ENCODE measurements around the gene HYDIN.

HYDIN gene

DNA sequence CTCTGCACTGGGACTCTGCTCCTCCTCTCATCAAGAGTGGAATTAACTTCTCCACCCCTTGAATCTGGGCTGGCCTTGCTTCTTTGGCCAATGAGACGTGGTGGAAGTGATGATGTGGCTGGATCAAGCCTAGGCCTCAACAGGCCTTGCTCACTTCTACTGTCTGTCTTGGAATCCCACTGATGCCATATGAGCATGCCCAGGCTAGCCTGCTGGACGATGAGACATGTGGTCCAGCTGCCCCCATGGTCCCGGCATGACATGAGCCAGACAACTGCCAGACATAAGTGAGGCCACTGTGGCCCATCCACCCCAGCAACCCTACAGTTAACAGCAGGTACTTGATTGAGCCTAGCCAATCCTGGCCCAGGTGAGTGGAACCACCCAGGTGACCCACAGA, 448.3 kb downstream of the HYDIN start:
- no peak for DNase-seq

DNA sequence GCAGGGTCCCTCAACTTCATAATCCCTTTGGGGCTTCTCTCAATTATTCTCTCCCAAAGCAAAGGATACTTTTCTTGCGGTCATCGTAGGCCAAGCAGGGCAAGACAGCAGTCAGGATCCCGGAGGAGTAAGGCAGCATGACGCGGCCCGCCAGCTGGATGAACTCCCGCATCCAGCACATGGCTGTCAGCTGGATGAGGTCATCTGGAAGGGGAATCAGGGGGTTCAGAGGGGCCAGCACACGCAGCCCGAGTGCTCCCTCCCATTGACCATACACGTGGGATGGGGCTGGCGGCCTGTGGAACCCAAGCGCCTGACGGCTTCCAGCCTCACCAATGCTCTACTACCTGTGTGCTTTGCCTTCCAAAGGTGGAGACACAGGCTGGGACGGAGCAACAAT, 448.7 kb downstream of the HYDIN start:
- no peak for DNase-seq

- DNase-seq, result no peak
These were observed 450.0 kb downstream of the HYDIN start for GRCh38 chr16:70780546-70780945.

GRCh38 chr16:70779361-70779760, 451.2 kb downstream of the HYDIN start:
- DNase-seq, result no peak

DNA sequence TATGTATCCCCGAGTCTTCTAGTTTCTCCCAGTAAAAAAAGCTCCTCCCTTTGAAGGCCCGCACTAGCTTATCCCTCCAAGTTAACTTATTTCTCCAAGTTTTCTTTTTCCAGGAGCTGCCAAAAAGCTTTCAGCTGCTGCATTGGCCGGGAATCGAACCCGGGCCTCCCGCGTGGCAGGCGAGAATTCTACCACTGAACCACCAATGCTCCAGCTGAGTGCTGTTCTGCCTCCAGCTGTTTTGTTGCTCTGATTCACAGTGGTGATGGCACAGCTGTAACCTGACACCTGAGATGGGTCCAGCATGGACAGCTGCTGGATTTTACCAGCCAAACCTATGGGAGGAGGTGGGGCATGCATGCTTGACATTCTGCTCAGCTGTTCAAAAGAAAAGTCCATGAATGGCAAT, 451.6 kb downstream of the HYDIN start:
- no peak for DNase-seq

DNA sequence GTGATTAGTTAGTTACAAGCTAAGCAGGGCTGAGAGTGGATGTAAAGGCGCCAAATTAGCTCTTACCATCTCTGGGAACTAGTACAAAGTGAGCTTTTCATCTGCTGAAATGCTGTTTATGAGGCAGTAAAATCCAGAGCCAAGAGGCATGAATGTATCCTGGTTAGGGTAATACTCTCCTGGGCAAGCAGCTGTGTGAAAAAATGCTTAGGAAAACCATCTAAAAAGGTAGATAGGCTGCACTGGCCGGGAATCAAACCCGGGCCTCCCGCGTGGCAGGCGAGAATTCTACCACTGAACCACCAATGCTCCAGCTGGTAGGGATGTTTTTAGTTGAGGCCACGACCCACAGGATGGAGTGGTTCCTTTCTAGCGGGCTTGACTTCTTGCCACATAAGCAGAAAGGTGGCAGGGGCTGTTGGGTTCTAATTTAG, 452.5 kb downstream of the HYDIN start:
- DNase-seq, result no peak

GRCh38 chr16:70777496-70777895, 453.0 kb downstream of the HYDIN start:
- DNase-seq, result no peak

DNA sequence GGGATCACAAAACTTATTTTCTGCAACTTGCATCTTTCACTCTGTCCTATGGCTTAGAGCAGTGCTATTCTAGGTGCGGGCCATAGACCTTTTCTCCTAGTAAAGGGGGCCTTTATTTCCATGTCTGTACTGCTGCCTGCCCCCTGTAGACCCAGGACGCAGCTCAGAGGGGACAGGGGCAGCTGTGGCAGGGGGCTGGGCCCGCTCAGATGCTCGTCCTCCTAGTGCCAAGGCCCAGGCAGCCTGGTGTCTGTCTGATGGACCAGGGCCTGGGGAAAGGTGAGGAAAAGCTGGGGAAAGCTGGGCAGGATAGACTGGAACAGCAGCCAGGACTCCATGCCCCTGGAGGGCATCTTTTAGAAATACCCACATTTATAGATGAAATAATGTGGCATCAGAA, 455.1 kb downstream of the HYDIN start:
- no peak for DNase-seq

- no peak for DNase-seq
These were observed 456.3 kb downstream of the HYDIN start for GRCh38 chr16:70774261-70774660.

DNA sequence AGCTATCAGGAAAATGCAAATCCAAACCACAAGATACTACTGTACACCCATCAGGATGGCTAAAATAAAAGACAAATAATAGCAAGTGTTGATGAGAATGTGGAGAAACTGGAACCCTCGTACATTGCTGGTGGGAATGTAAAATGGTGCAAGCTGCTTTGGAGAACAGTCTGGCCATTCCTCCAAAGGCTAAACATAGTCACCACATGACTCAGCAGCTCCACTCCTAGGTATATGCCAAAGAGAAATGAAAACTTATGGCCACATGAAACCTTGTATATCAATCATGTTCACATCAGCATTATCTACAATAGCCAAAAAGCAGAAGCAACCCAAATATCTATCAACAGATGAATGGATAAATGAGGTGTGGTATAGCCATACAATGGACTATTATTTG, 458.0 kb downstream of the HYDIN start:
- DNase-seq, result no peak

DNA sequence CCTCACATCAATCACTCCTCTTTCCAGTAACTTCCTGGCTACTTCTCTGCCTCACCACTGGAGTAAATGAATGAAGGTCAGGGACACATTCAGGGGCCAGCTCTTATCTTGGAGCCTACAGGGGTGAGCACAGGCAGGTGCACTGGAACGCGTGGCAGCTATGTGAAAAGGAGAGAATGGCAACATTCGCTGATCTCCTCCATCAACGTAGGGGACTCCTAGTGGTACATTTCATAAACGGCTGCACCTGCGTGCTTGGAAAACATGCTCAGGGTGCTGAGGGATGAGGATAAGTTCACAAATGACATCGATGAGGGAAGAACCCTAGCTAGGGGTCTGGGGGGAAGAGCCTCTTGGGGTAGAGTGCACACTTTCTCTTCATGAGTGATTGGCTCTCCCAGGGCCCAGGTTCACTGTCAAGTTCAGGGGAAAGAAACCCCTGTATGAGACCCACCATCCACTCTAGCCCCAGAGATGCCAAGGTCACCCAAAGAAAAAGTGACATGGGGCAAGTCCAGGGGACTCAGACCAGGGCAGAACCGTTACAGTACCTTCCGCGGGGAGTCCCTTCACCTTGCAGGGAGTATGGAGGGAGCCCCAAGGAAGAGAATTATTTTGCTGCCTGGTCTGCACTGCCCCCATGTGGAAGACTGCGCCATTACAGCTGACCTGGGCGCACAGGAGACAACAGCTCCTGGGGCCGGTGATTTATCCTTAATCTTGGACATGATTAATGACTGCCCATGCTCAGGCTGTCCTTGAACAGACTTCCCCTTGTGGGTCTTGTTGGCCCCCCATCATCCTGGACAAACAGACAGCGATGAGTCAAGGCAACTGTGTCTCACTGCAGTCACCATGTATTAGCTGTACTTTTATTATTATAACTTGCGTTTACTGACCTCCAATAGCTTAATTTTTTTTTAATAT, 459.6 kb downstream of the HYDIN start:
- DNase-seq, result peak; percentile 60 to 68

DNA sequence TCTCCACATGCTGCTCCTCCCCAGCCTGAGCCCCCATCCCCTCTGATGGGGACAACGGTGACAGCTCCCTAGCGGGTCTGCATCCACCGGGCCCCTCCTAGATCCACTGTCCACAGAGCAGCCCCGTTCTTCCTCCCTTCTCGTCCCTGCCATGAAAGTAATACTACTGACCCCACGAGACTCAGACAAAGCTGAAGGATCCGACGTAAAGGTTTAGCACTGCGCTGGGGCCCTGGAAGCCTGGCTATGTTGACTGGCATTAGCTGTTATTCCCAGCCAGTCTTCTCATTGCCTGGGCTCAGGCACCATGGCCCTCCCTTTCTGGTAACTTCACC, 460.3 kb downstream of the HYDIN start:
- no peak for DNase-seq

DNA sequence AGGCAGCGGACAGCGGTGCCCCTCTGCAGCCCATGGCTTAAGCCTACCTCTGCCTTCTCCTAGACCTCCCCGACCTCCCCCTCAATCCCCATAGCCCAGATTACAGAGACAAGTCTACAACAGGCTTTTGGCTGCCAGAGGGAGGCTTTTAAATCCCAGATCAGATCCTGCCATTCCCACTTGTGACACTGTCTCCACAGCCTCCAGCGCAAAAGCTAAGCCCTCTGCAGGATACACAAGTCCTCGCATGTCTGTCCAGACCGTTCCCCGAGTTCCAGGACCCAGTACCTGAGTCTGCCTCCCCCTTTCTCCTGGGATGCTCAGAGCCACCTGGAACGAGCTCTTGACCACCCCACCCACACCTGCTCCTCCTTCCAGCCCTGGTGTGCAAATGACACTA, 460.8 kb downstream of the HYDIN start:
- DNase-seq, result no peak

- DNase-seq, result no peak
These were observed 461.4 kb downstream of the HYDIN start for GRCh38 chr16:70769131-70769530.

- no peak for DNase-seq
These were observed 462.3 kb downstream of the HYDIN start for GRCh38 chr16:70768203-70768580.

GRCh38 chr16:70767377-70768202, 462.9 kb downstream of the HYDIN start:
- DNase-seq, result no peak

- DNase-seq, result no peak
These were observed 463.9 kb downstream of the HYDIN start for GRCh38 chr16:70766658-70767057.

GRCh38 chr16:70766176-70766575, 464.3 kb downstream of the HYDIN start:
- no peak for DNase-seq

- no peak for DNase-seq
These were observed 465.0 kb downstream of the HYDIN start for GRCh38 chr16:70765491-70765890.

- DNase-seq, result no peak
These were observed 465.9 kb downstream of the HYDIN start for GRCh38 chr16:70764632-70765031.

GRCh38 chr16:70760221-70760620, 470.3 kb downstream of the HYDIN start:
- DNase-seq, result no peak

GRCh38 chr16:70759666-70760065, 470.9 kb downstream of the HYDIN start:
- no peak for DNase-seq

- no peak for DNase-seq
These were observed 471.7 kb downstream of the HYDIN start for GRCh38 chr16:70758786-70759185.

Data from stimulated activated CD4-positive, alpha-beta T cell treated with anti-CD3 and anti-CD28 coated beads, Interleukin-2, amount 100 ng/mL, for 48 hours (primary cell).